Uterus (tissue), 2 donors: ENCODE results near the gene COL15A1.

Source experiments
- POLR2A ChIP-seq, 2 donors: fragments of 450-650 bp; IDR thresholded peaks; one replicate each; pipeline ENCODE4 v1.6.1; 2016; ENCODE audit warnings: antibody characterized with exemption in 2 of 2, mild to moderate bottlenecking in 1 of 2, moderate library complexity in 1 of 2
- TF ChIP-seq, protein P1 (sequence below), 4 experiments: fragments of 200-600 bp in 2 of 4; fragments of 450-650 bp in 2 of 4; sonication (generic) in 2 of 4; IDR thresholded peaks; one replicate each; pipeline ENCODE4 v1.5.1; 2016 to 2019; ENCODE audit warnings: antibody characterized with exemption in 4 of 4, mild to moderate bottlenecking in 2 of 4, moderate library complexity in 1 of 4

DNA sequence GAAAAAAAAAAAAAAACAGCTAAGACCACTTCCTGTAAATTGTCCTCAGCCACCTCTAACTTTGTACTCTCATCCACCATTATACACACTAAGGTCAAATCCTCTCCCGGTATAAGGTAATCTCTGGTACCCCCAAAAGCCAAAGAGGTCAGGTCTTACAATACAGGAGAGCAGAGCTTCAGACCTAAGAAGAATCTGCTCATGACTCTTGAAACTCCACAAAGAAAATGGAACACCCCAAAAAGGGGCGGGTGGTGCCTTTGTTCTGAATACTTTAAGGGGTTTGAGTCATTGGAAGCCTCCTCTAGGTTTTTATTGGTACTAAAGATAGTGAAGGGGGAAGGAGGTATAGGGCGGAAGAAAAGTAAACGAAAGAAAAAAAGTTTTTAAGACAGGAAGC, 69.8 kb downstream of the COL15A1 start:
- no peak for TF ChIP-seq POLR2A (IDR thresholded peaks at IDR 0.05)
- TF ChIP-seq, protein P1, sequence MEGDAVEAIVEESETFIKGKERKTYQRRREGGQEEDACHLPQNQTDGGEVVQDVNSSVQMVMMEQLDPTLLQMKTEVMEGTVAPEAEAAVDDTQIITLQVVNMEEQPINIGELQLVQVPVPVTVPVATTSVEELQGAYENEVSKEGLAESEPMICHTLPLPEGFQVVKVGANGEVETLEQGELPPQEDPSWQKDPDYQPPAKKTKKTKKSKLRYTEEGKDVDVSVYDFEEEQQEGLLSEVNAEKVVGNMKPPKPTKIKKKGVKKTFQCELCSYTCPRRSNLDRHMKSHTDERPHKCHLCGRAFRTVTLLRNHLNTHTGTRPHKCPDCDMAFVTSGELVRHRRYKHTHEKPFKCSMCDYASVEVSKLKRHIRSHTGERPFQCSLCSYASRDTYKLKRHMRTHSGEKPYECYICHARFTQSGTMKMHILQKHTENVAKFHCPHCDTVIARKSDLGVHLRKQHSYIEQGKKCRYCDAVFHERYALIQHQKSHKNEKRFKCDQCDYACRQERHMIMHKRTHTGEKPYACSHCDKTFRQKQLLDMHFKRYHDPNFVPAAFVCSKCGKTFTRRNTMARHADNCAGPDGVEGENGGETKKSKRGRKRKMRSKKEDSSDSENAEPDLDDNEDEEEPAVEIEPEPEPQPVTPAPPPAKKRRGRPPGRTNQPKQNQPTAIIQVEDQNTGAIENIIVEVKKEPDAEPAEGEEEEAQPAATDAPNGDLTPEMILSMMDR (IDR thresholded peaks at IDR 0.05), result no peak
